Esophagus squamous epithelium (tissue), 4 donors: Measurements from ENCODE around the gene A3GALT2.

Experiments
- CTCF ChIP-seq, 6 experiments: fragments of 450-650 bp in 4 of 6; fragments of 200-600 bp in 2 of 6; sonication (generic) in 2 of 6; IDR thresholded peaks; one replicate each; pipeline ENCODE4 v1.5.1; 2016 to 2019; ENCODE audit warnings: antibody characterized with exemption in 6 of 6, mild to moderate bottlenecking in 4 of 6, moderate library complexity in 4 of 6
- POLR2A ChIP-seq, 4 donors: fragments of 450-650 bp; IDR thresholded peaks; one replicate each; pipeline ENCODE4 v1.6.1; 2017; ENCODE audit warnings: antibody characterized with exemption in 4 of 4, mild to moderate bottlenecking in 4 of 4, moderate library complexity in 3 of 4

- no peak for TF ChIP-seq CTCF (IDR thresholded peaks at IDR 0.05)
- TF ChIP-seq POLR2A (IDR thresholded peaks at IDR 0.05): peak in 1 of 4 donors; percentile 9
Measured at GRCh38 chr1:33335020-33335419, 14.1 kb upstream of the A3GALT2 start.
